K562 (cell line): ENCODE results near the gene TGFBR3L. TPM values are rescaled to one million over a fixed set of nuclear protein-coding genes. Genes with fewer than 3 reads are reported as not detected.

Source experiments
- EWSR1 ChIP-seq: fragments of 450-650 bp; IDR thresholded peaks from 2 replicates; pipeline ENCODE4 v1.6.1; 2018; ENCODE audit warnings: borderline replicate concordance, mild to moderate bottlenecking, low read depth, moderate library complexity; ENCODE audit not compliant: partially characterized antibody
- HNRNPL ChIP-seq: fragments of 200-400 bp; formaldehyde crosslinking; IDR thresholded peaks from 2 replicates; pipeline ENCODE4 v1.6.1; 2017; ENCODE audit warnings: low read depth, mild to moderate bottlenecking, low read length
- MGA ChIP-seq: fragments of 450-650 bp; IDR thresholded peaks from 2 replicates; pipeline ENCODE4 v1.6.1; 2016; ENCODE audit warnings: mild to moderate bottlenecking, moderate library complexity
- NFRKB ChIP-seq: fragments of 450-650 bp; IDR thresholded peaks from 2 replicates; pipeline ENCODE4 v1.6.1; 2016; ENCODE audit warnings: low read depth
- RBM22 ChIP-seq: fragments of 200-400 bp; formaldehyde crosslinking; IDR thresholded peaks from 2 replicates; pipeline ENCODE4 v1.6.1; 2018; ENCODE audit warnings: low read length, low read depth; ENCODE audit not compliant: poor library complexity, severe bottlenecking
- SLC30A9 ChIP-seq: fragments of 250-450 bp; sonication (Bioruptor Pico); IDR thresholded peaks from 2 replicates; pipeline ENCODE4 v1.8.0; 2022; ENCODE audit warnings: mild to moderate bottlenecking, moderate library complexity
- TEAD2 ChIP-seq: fragments of 450-650 bp; IDR thresholded peaks from 2 replicates; pipeline ENCODE4 v1.6.1; 2016; ENCODE audit warnings: missing genetic modification characterization, control low read depth, missing compliant biosample characterization
- ZEB2 ChIP-seq: fragments of 450-650 bp; IDR thresholded peaks from 2 replicates; pipeline ENCODE4 v1.6.1; 2016
- ZNF12 ChIP-seq: sonication (generic); formaldehyde crosslinking; IDR thresholded peaks from 2 replicates; pipeline ENCODE4 v1.4.0; 2020; ENCODE audit warnings: mild to moderate bottlenecking, missing genetic modification reagents
- polyA plus RNA-seq, 8 experiments: library from polyadenylated mRNA; depleted of rRNA in 4 of 8; stranded (reverse) in 5 of 8; unstranded in 3 of 8; fragments of >200 nt; fragmentation: Nextera tagmentation in 2 of 8; fragmentation: Illumina TruSeq in 1 of 8; extraction: Ambion mirVana in 2 of 8; extraction: Trizol in 1 of 8; gene quantifications; 2 replicates each; pipeline versions ENCODE4 v1.2.1 to v1.2.3, GENCODE V29; 2011 to 2014; ENCODE audit warnings: inconsistent platforms in 1 of 8, missing spikeins in 1 of 8
- total RNA-seq, 7 experiments: library from RNA; depleted of rRNA in 6 of 7; stranded (reverse); fragments of >200 nt in 6 of 7; fragmentation: Illumina TruSeq in 2 of 7; extraction: Trizol in 2 of 7; gene quantifications; 2 replicates each; pipeline versions ENCODE4 v1.2.1 to v1.2.3, GENCODE V29; 2011 to 2021; ENCODE audit warnings: low replicate concordance in 1 of 7
- TF ChIP-seq, protein P1 (sequence below), 2 experiments: fragments of 450-650 bp; IDR thresholded peaks; 2 replicates each; pipeline ENCODE4 v1.6.1; 2016
- TF ChIP-seq, protein P2 (sequence below), 2 experiments: IDR thresholded peaks in 1 of 2; conservative IDR thresholded peaks in 1 of 2; 2 replicates each; pipeline ENCODE4 v1.6.1; 2016; ENCODE audit warnings: low read depth in 2 of 2, mild to moderate bottlenecking in 1 of 2, missing compliant biosample characterization in 1 of 2, missing genetic modification characterization in 1 of 2, moderate library complexity in 1 of 2

Gene TGFBR3L
- total and polyA plus RNA-seq, 9 of the 15 experiments (the other 6 are each of a cell fraction or from before 2014, with no cell fraction given): not detected

DNA sequence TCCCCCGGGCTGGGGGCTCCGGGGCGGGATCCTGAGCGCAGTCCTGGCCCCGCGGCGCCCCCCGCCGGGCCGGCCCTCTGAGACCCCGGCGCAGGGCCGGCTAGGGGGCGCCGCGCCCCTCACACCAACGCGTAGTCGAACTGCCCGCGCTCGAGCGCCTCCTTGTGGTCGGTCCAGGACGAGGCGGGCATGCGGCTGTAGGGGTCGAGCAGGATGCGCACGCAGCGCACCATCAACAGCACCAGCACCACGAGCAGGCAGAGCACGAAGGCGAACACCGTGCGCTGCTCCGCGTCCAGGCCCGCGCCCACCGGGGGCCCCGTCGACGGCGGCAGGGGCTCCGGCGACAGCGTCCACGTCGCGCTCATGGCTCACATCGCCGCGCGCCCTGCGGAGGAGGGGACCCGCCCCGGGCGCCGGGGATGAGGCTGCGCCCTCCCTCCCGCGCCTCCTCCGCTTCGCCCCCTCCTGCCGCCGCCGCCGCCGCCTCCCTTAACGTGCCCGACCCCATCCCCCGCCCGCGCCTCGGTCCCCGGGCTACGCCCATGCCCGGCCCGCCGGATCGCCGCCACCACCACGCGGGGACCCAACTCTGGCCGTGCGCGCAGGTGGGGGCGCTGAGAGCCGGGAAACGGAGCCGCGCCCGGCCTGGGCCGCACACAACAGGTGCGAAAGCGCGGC lies 10.7 kb downstream of the TGFBR3L start (continued):
- TF ChIP-seq, protein P1, sequence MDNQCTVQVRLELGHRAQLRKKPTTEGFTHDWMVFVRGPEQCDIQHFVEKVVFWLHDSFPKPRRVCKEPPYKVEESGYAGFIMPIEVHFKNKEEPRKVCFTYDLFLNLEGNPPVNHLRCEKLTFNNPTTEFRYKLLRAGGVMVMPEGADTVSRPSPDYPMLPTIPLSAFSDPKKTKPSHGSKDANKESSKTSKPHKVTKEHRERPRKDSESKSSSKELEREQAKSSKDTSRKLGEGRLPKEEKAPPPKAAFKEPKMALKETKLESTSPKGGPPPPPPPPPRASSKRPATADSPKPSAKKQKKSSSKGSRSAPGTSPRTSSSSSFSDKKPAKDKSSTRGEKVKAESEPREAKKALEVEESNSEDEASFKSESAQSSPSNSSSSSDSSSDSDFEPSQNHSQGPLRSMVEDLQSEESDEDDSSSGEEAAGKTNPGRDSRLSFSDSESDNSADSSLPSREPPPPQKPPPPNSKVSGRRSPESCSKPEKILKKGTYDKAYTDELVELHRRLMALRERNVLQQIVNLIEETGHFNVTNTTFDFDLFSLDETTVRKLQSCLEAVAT (IDR thresholded peaks at IDR 0.05): no peak
- TF ChIP-seq SLC30A9: no peak
- TF ChIP-seq RBM22: no peak
- no peak for TF ChIP-seq NFRKB
- peak; percentile 93 for TF ChIP-seq MGA
- TF ChIP-seq HNRNPL: 0 out of 2 replicates have a peak, but pooled peaks have one; percentile 40
- TF ChIP-seq EWSR1: no peak
- no peak for TF ChIP-seq TEAD2 (tag)
- TF ChIP-seq, protein P2, sequence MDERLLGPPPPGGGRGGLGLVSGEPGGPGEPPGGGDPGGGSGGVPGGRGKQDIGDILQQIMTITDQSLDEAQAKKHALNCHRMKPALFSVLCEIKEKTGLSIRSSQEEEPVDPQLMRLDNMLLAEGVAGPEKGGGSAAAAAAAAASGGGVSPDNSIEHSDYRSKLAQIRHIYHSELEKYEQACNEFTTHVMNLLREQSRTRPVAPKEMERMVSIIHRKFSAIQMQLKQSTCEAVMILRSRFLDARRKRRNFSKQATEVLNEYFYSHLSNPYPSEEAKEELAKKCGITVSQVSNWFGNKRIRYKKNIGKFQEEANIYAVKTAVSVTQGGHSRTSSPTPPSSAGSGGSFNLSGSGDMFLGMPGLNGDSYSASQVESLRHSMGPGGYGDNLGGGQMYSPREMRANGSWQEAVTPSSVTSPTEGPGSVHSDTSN (CRISPR knock-in tag; IDR thresholded peaks at IDR 0.05; ENCODE audit: low read depth): no peak
- TF ChIP-seq, protein P2 (tag; conservative IDR thresholded peaks at IDR 0.05; ENCODE audit: low read depth): no peak
- no peak for TF ChIP-seq ZEB2
- TF ChIP-seq ZNF12 (CRISPR knock-in tag): no peak
